Trophoblast cell (in vitro differentiated cells and primary cell): ENCODE measurements around the gene HLA-DMB.

Source experiments
- DNase-seq, 2 donors: peaks; one replicate each; pipeline ENCODE4 v3.0.0-alpha.2; 2016
- H2AFZ ChIP-seq: 2 replicates; pipeline ENCODE4 v1.6.1; 2013; ENCODE audit warnings: low read length, moderate library complexity, mild to moderate bottlenecking; ENCODE audit not compliant: insufficient read depth, poor library complexity
- H2AK5ac ChIP-seq: 2 replicates; pipeline ENCODE4 v1.6.1; 2013; ENCODE audit warnings: mild to moderate bottlenecking, low read length
- H2BK120ac ChIP-seq: 2 replicates; pipeline ENCODE4 v1.6.1; 2013; ENCODE audit warnings: low read length, mild to moderate bottlenecking, moderate library complexity; ENCODE audit not compliant: insufficient read depth, poor library complexity
- H2BK12ac ChIP-seq: 2 replicates; pipeline ENCODE4 v1.6.1; 2013; ENCODE audit warnings: mild to moderate bottlenecking, low read length, moderate library complexity
- H2BK5ac ChIP-seq: 2 replicates; pipeline ENCODE4 v1.6.1; 2013; ENCODE audit warnings: low read length, low read depth, moderate library complexity, mild to moderate bottlenecking; ENCODE audit not compliant: poor library complexity
- H3K14ac ChIP-seq: 2 replicates; pipeline ENCODE4 v1.6.1; 2013; ENCODE audit warnings: mild to moderate bottlenecking, low read length
- H3K18ac ChIP-seq: 2 replicates; pipeline ENCODE4 v1.6.1; 2013; ENCODE audit warnings: mild to moderate bottlenecking, low read length
- H3K23ac ChIP-seq: 2 replicates; pipeline ENCODE4 v1.6.1; 2013; ENCODE audit warnings: low read length
- H3K27ac ChIP-seq: 2 replicates; pipeline ENCODE4 v1.5.1; 2013; ENCODE audit warnings: low read depth, mild to moderate bottlenecking, inconsistent platforms, low read length, moderate library complexity
- H3K27me3 ChIP-seq: 2 replicates; pipeline ENCODE4 v1.6.1; 2013; ENCODE audit warnings: inconsistent platforms, mild to moderate bottlenecking, low read length, moderate library complexity; ENCODE audit not compliant: insufficient read depth
- H3K36me3 ChIP-seq, 2 experiments: 1 replicate in 1 of 2; 2 replicates in 1 of 2; pipeline ENCODE4 v1.6.1; 2013; ENCODE audit warnings: low read length in 2 of 2, mild to moderate bottlenecking in 2 of 2, moderate library complexity in 1 of 2; ENCODE audit not compliant: insufficient read depth in 2 of 2, control insufficient read depth in 1 of 2
- H3K4ac ChIP-seq: 2 replicates; pipeline ENCODE4 v1.6.1; 2013; ENCODE audit warnings: low read depth, mild to moderate bottlenecking, low read length, moderate library complexity
- H3K4me1 ChIP-seq, 2 experiments: 1 replicate in 1 of 2; 2 replicates in 1 of 2; pipeline ENCODE4 v1.6.1; 2013; ENCODE audit warnings: low read length in 2 of 2, mild to moderate bottlenecking in 2 of 2, moderate library complexity in 1 of 2; ENCODE audit not compliant: insufficient read depth in 2 of 2, control insufficient read depth in 1 of 2
- H3K4me2 ChIP-seq: 2 replicates; pipeline ENCODE4 v1.6.1; 2013; ENCODE audit warnings: inconsistent platforms, mild to moderate bottlenecking, low read length, moderate library complexity
- H3K4me3 ChIP-seq: 2 replicates; pipeline ENCODE4 v1.5.1; 2013; ENCODE audit warnings: mild to moderate bottlenecking, low read depth, low read length, inconsistent platforms
- H3K79me1 ChIP-seq: one replicate; pipeline ENCODE4 v1.6.1; 2013; ENCODE audit warnings: low read length
- H3K79me2 ChIP-seq: 2 replicates; pipeline ENCODE4 v1.6.1; 2013; ENCODE audit warnings: low read length, mild to moderate bottlenecking; ENCODE audit not compliant: control insufficient read depth, insufficient read depth, poor library complexity
- H3K9ac ChIP-seq: 2 replicates; pipeline ENCODE4 v1.6.1; 2013; ENCODE audit warnings: mild to moderate bottlenecking, low read length
- H3K9me3 ChIP-seq: 2 replicates; pipeline ENCODE4 v1.6.1; 2013; ENCODE audit warnings: low read depth, mild to moderate bottlenecking, control low read depth, inconsistent platforms, low read length; ENCODE audit not compliant: insufficient read depth
- H4K12ac ChIP-seq: 2 replicates; pipeline ENCODE4 v1.6.1; 2013; ENCODE audit warnings: low read depth, mild to moderate bottlenecking, low read length, moderate library complexity
- H4K8ac ChIP-seq: 2 replicates; pipeline ENCODE4 v1.6.1; 2013; ENCODE audit warnings: low read depth, mild to moderate bottlenecking, low read length, moderate library complexity
- H4K91ac ChIP-seq: one replicate; pipeline ENCODE4 v1.6.1; 2013; ENCODE audit warnings: low read depth, mild to moderate bottlenecking, low read length, moderate library complexity
- WGBS: extraction: QIAGEN DNeasy Blood & Tissue Kit; methylation state at CpG from one replicate; pipeline ENCODE4 v1.1.7; 2013; ENCODE audit warnings: missing lambda C conversion rate; ENCODE audit not compliant: insufficient read length, insufficient coverage; ENCODE audit errors: extremely low coverage; 5-methylcytosine and 5-hydroxymethylcytosine counted together

HLA-DMB gene

GRCh38 chr6:32953775-32954174 is 12.9 kb upstream of the HLA-DMB start:
- no peak overlapping the region for H4K12ac ChIP-seq
- WGBS, result no CpG with 5 or more reads among the region's 4 CpGs
- H3K27ac ChIP-seq, result no peak overlapping the region

GRCh38 chr6:32952817-32953739 is 12.2 kb upstream of the HLA-DMB start, which contains the start of gene HLA-DMA:
HLA-DMA (minus strand) TSS chr6:32953097; CDS start chr6:32953036, 61 bp downstream.
- Histone ChIP-seq H3K4me2 (no peak within 1 kb of the TSS), H4K91ac (no peak within 1 kb of the TSS), H3K79me2 (no peaks in the 10 kb centered on the region), H3K27me3 (no peaks in the 10 kb centered on the region), H3K4ac (no peak within 1 kb of the TSS), H2BK120ac (no peak within 1 kb of the TSS), H2BK5ac (no peak within 1 kb of the TSS), H3K36me3 (no peaks in the 10 kb centered on the region), H3K18ac (no peak within 1 kb of the TSS), H3K4me1 (peaks cover 0 to 3% of the 10 kb centered on the region in 2 experiments), H4K8ac (no peak within 1 kb of the TSS), H2AK5ac (no peak within 1 kb of the TSS), H3K9ac (no peak within 1 kb of the TSS), H3K9me3 (no peaks in the 10 kb centered on the region), H4K12ac (peak within 1 kb of the TSS; percentile 41), H2BK12ac (no peak within 1 kb of the TSS), H3K23ac (no peak within 1 kb of the TSS), H3K14ac (no peak within 1 kb of the TSS), H3K4me3 (no peak within 1 kb of the TSS), H3K27ac (no peak within 1 kb of the TSS), H3K79me1 (no peaks in the 10 kb centered on the region), H2AFZ (no peak within 1 kb of the TSS)
- no CpG with 5 or more reads among the region's 10 CpGs for WGBS
- peak; percentile 95 to 96 for DNase-seq

More at GRCh38 chr6:32953775-32954174, 12.9 kb upstream of the HLA-DMB start:
- Histone ChIP-seq H3K27me3 (no peaks in the 10 kb centered on the region), H2BK12ac (no peak overlapping the region), H3K9me3 (no peaks in the 10 kb centered on the region), H2BK5ac (no peak overlapping the region), H3K4me1 (peaks cover 0 to 3% of the 10 kb centered on the region in 2 experiments), H3K18ac (no peak overlapping the region), H3K79me2 (no peaks in the 10 kb centered on the region), H2AK5ac (no peak overlapping the region), H3K4me3 (no peak overlapping the region), H3K4me2 (no peak overlapping the region), H3K4ac (no peak overlapping the region), H2BK120ac (no peak overlapping the region), H2AFZ (no peak overlapping the region), H3K79me1 (no peaks in the 10 kb centered on the region), H3K36me3 (no peaks in the 10 kb centered on the region), H3K23ac (no peak overlapping the region), H3K9ac (no peak overlapping the region), H4K91ac (no peak overlapping the region), H3K14ac (no peak overlapping the region), H4K8ac (no peak overlapping the region)
- DNase-seq, result no peak

- Histone ChIP-seq H3K79me2 (no peaks in the 10 kb centered on the region), H3K79me1 (no peaks in the 10 kb centered on the region), H3K9ac (no peak overlapping the region), H3K4ac (no peak overlapping the region), H3K27ac (no peak overlapping the region), H2AFZ (no peak overlapping the region), H3K9me3 (no peaks in the 10 kb centered on the region), H3K4me2 (no peak overlapping the region), H3K14ac (no peak overlapping the region), H4K8ac (no peak overlapping the region), H3K27me3 (no peaks in the 10 kb centered on the region), H3K4me3 (no peak overlapping the region), H3K18ac (no peak overlapping the region), H3K36me3 (no peaks in the 10 kb centered on the region), H2AK5ac (no peak overlapping the region), H4K12ac (no peak overlapping the region), H2BK120ac (no peak overlapping the region), H2BK5ac (no peak overlapping the region), H3K23ac (no peak overlapping the region), H3K4me1 (peaks cover 0 to 3% of the 10 kb centered on the region in 2 experiments), H2BK12ac (no peak overlapping the region), H4K91ac (no peak overlapping the region)
- DNase-seq, result no peak
- WGBS, result no CpG with 5 or more reads among the region's 8 CpGs
Measured at GRCh38 chr6:32950449-32950848, 9.6 kb upstream of the HLA-DMB start.

GRCh38 chr6:32950010-32950409 is 9.2 kb upstream of the HLA-DMB start:
- Histone ChIP-seq H3K27me3 (no peaks in the 10 kb centered on the region), H4K12ac (no peak overlapping the region), H2BK120ac (no peak overlapping the region), H2AK5ac (no peak overlapping the region), H3K4me1 (peaks cover 0 to 3% of the 10 kb centered on the region in 2 experiments), H3K27ac (no peak overlapping the region), H4K8ac (no peak overlapping the region), H3K23ac (no peak overlapping the region), H2BK12ac (no peak overlapping the region), H4K91ac (no peak overlapping the region), H3K4me3 (no peak overlapping the region), H2AFZ (no peak overlapping the region), H3K9me3 (no peaks in the 10 kb centered on the region), H3K18ac (no peak overlapping the region), H3K79me2 (no peaks in the 10 kb centered on the region), H3K14ac (no peak overlapping the region), H3K4me2 (no peak overlapping the region), H3K9ac (no peak overlapping the region), H3K79me1 (no peaks in the 10 kb centered on the region), H2BK5ac (no peak overlapping the region), H3K4ac (no peak overlapping the region), H3K36me3 (no peaks in the 10 kb centered on the region)
- DNase-seq, result no peak
- WGBS, result no CpG with 5 or more reads among the region's 3 CpGs
